Suprapubic skin (tissue), 3 donors: ENCODE measurements around the gene AGTRAP.

Experiments used
- CTCF ChIP-seq, 2 donors: fragments of 200-600 bp in 1 of 2; fragments of 450-650 bp in 1 of 2; sonication (generic) in 1 of 2; IDR thresholded peaks; one replicate each; pipeline ENCODE4 v1.5.1; 2016 to 2019; ENCODE audit warnings: antibody characterized with exemption in 2 of 2, mild to moderate bottlenecking in 1 of 2, moderate library complexity in 1 of 2
- POLR2A ChIP-seq, 2 donors: fragments of 450-650 bp; IDR thresholded peaks; one replicate each; pipeline ENCODE4 v1.6.1; 2017; ENCODE audit warnings: antibody characterized with exemption in 2 of 2, mild to moderate bottlenecking in 2 of 2, moderate library complexity in 2 of 2

- no peak for TF ChIP-seq CTCF (IDR thresholded peaks at IDR 0.05)
- TF ChIP-seq POLR2A (IDR thresholded peaks at IDR 0.05) = no peak
Measured at GRCh38 chr1:11697893-11698210, 38.1 kb upstream of the AGTRAP start.
